Germinal center (tissue), 1 donor: ENCODE results near the gene HSF2BP.
"Not testable (repeated sequence)": the region's sequence is repeated elsewhere in the genome, so short reads cannot be mapped to it uniquely, and the experiment has no call there.

ENCODE experiments used
- DNase-seq: peaks from one replicate; pipeline ENCODE4 v3.0.0; 2012; ENCODE audit warnings: mixed read lengths, low spot score

The HSF2BP gene

GRCh38 chr21:43597540-43598250 is 61.6 kb downstream of the HSF2BP start:
- no peak for DNase-seq

GRCh38 chr21:43597052-43597451 is 62.2 kb downstream of the HSF2BP start:
- no peak for DNase-seq

GRCh38 chr21:43596616-43597015 is 62.7 kb downstream of the HSF2BP start:
- no peak for DNase-seq

GRCh38 chr21:43595769-43596168 is 63.5 kb downstream of the HSF2BP start:
- not testable (repeated sequence) for DNase-seq

GRCh38 chr21:43593078-43593477 is 66.2 kb downstream of the HSF2BP start:
- no peak for DNase-seq

- DNase-seq = no peak
These were observed 67.7 kb downstream of the HSF2BP start for GRCh38 chr21:43591571-43591970.

GRCh38 chr21:43590194-43590593 is 69.1 kb downstream of the HSF2BP start:
- no peak for DNase-seq

- no peak for DNase-seq
These were observed 70.3 kb downstream of the HSF2BP start for GRCh38 chr21:43588957-43589356.

GRCh38 chr21:43585924-43586413 is 73.3 kb downstream of the HSF2BP start:
- no peak for DNase-seq

GRCh38 chr21:43585514-43585913 is 73.8 kb downstream of the HSF2BP start:
- no peak for DNase-seq

GRCh38 chr21:43581453-43581852 is 77.8 kb downstream of the HSF2BP start:
- no peak for DNase-seq

GRCh38 chr21:43578677-43579303 is 80.5 kb downstream of the HSF2BP start:
- DNase-seq = no peak

- no peak for DNase-seq
These were observed 83.8 kb downstream of the HSF2BP start for GRCh38 chr21:43575473-43575844.

- DNase-seq = no peak
These were observed 84.4 kb downstream of the HSF2BP start for GRCh38 chr21:43574741-43575472.

GRCh38 chr21:43573921-43574320 is 85.4 kb downstream of the HSF2BP start:
- no peak for DNase-seq

- DNase-seq = no peak
These were observed 86.8 kb downstream of the HSF2BP start for GRCh38 chr21:43572446-43572845.

- DNase-seq = no peak
These were observed 87.3 kb downstream of the HSF2BP start for GRCh38 chr21:43571976-43572375.

GRCh38 chr21:43570195-43570594 is 89.1 kb downstream of the HSF2BP start:
- DNase-seq = not testable (repeated sequence)

GRCh38 chr21:43562451-43562850 is 96.8 kb downstream of the HSF2BP start:
- DNase-seq = not testable (repeated sequence)

GRCh38 chr21:43540561-43540960 is 118.7 kb downstream of the HSF2BP start:
- not testable (repeated sequence) for DNase-seq

GRCh38 chr21:43522495-43523131 is 136.7 kb downstream of the HSF2BP start:
- not testable (repeated sequence) for DNase-seq

- DNase-seq = not testable (repeated sequence)
These were observed 141.6 kb downstream of the HSF2BP start for GRCh38 chr21:43517701-43518100.
